Measurements from ENCODE around the gene KLHL30. TPM values are rescaled to one million over a fixed set of nuclear protein-coding genes. Genes with fewer than 3 reads are reported as not detected.

Gene KLHL30
- total RNA-seq, 2 donors from 2014 or later: 0.23 to 1.9 TPM

GRCh38 chr2:238093181-238094140, 45.0 kb upstream of the KLHL30 start:
- DNase-seq (ENCODE audit: low spot score): no peak
- no peak overlapping the region for H3K27ac ChIP-seq
- no peak overlapping the region for H3K4me3 ChIP-seq
- no peaks in the 10 kb centered on the region for H3K27me3 ChIP-seq (replicated peaks; ENCODE audit: insufficient read depth)
- TF ChIP-seq CTCF (IDR thresholded peaks at IDR 0.05): no peak
- TF ChIP-seq POLR2AphosphoS5 (IDR thresholded peaks at IDR 0.05): no peak
- TF ChIP-seq POLR2A (IDR thresholded peaks at IDR 0.05): no peak
- no peaks in the 10 kb centered on the region for H3K4me1 ChIP-seq (replicated peaks)
- no peaks in the 10 kb centered on the region for H3K9me3 ChIP-seq
- H3K36me3 ChIP-seq: no peaks in the 10 kb centered on the region
- intact Hi-C loops (cut with DNase I): no loop called here
- 86% methylated on average over 26 of the region's 26 CpGs for WGBS

- no peaks in the 10 kb centered on the region for H3K36me3 ChIP-seq
- TF ChIP-seq CTCF (IDR thresholded peaks at IDR 0.05) (no peak), POLR2AphosphoS5 (IDR thresholded peaks at IDR 0.05) (no peak), POLR2A (IDR thresholded peaks at IDR 0.05) (no peak)
- no peak for DNase-seq (ENCODE audit: low spot score)
- H3K27me3 ChIP-seq (replicated peaks; ENCODE audit: insufficient read depth): no peaks in the 10 kb centered on the region
- WGBS: 90% methylated on average over 17 of the region's 17 CpGs
- H3K27ac ChIP-seq: no peak overlapping the region
- no peak overlapping the region for H3K4me3 ChIP-seq
- intact Hi-C loops (cut with DNase I): no loop called here
- no peaks in the 10 kb centered on the region for H3K4me1 ChIP-seq (replicated peaks)
- no peaks in the 10 kb centered on the region for H3K9me3 ChIP-seq
Observed at GRCh38 chr2:238094438-238095022, 43.9 kb upstream of the KLHL30 start.

- no peak overlapping the region for H3K27ac ChIP-seq
- H3K4me1 ChIP-seq (replicated peaks): no peaks in the 10 kb centered on the region
- no peak for DNase-seq (ENCODE audit: low spot score)
- H3K4me3 ChIP-seq: no peak overlapping the region
- H3K9me3 ChIP-seq: no peaks in the 10 kb centered on the region
- WGBS: 93% methylated on average over 7 of the region's 7 CpGs
- H3K36me3 ChIP-seq: no peaks in the 10 kb centered on the region
- H3K27me3 ChIP-seq (replicated peaks; ENCODE audit: insufficient read depth): no peaks in the 10 kb centered on the region
- intact Hi-C loops (cut with DNase I): no loop called here
- no peak for TF ChIP-seq POLR2AphosphoS5 (IDR thresholded peaks at IDR 0.05)
- TF ChIP-seq CTCF (IDR thresholded peaks at IDR 0.05): no peak
- TF ChIP-seq POLR2A (IDR thresholded peaks at IDR 0.05): no peak
Observed at GRCh38 chr2:238095143-238095542, 43.3 kb upstream of the KLHL30 start.

GRCh38 chr2:238096311-238097011, 42.0 kb upstream of the KLHL30 start:
- no peak for DNase-seq (ENCODE audit: low spot score)
- H3K36me3 ChIP-seq: no peaks in the 10 kb centered on the region
- WGBS: 70% methylated on average over 18 of the region's 22 CpGs
- intact Hi-C loops (cut with DNase I): no loop called here
- no peaks in the 10 kb centered on the region for H3K27me3 ChIP-seq (replicated peaks; ENCODE audit: insufficient read depth)
- H3K4me3 ChIP-seq: no peak overlapping the region
- no peaks in the 10 kb centered on the region for H3K4me1 ChIP-seq (replicated peaks)
- H3K9me3 ChIP-seq: no peaks in the 10 kb centered on the region
- no peak overlapping the region for H3K27ac ChIP-seq
- TF ChIP-seq POLR2AphosphoS5 (IDR thresholded peaks at IDR 0.05): no peak
